GM12873 (cell line): Measurements from ENCODE around the gene PPP1R16B.

Source experiments
- CTCF ChIP-seq: IDR thresholded peaks from 2 replicates; pipeline ENCODE4 v1.5.1; 2012; ENCODE audit warnings: low read depth, mild to moderate bottlenecking, moderate library complexity, low read length, control low read depth; ENCODE audit not compliant: insufficient read depth; ENCODE audit errors: missing control alignments

The PPP1R16B gene

GRCh38 chr20:38806855-38807655 lies 1.6 kb downstream of the PPP1R16B start:
- no peak for TF ChIP-seq CTCF

GRCh38 chr20:38809942-38810341 lies 4.4 kb downstream of the PPP1R16B start:
- no peak for TF ChIP-seq CTCF

GRCh38 chr20:38810926-38811630 lies 5.6 kb downstream of the PPP1R16B start:
- TF ChIP-seq CTCF: no peak

GRCh38 chr20:38811769-38812168 lies 6.3 kb downstream of the PPP1R16B start:
- no peak for TF ChIP-seq CTCF

- TF ChIP-seq CTCF: no peak
Observed at GRCh38 chr20:38812182-38812581, 6.7 kb downstream of the PPP1R16B start.

- no peak for TF ChIP-seq CTCF
Observed at GRCh38 chr20:38812709-38813573, 7.4 kb downstream of the PPP1R16B start.

GRCh38 chr20:38815446-38815845 lies 9.9 kb downstream of the PPP1R16B start:
- TF ChIP-seq CTCF: no peak
